Measurements from ENCODE around the gene CPLX4. TPM values are rescaled to one million over a fixed set of nuclear protein-coding genes. Genes with fewer than 3 reads are reported as not detected.

The CPLX4 gene
- total RNA-seq, 1 experiment from 2014 or later, result not detected

DNA sequence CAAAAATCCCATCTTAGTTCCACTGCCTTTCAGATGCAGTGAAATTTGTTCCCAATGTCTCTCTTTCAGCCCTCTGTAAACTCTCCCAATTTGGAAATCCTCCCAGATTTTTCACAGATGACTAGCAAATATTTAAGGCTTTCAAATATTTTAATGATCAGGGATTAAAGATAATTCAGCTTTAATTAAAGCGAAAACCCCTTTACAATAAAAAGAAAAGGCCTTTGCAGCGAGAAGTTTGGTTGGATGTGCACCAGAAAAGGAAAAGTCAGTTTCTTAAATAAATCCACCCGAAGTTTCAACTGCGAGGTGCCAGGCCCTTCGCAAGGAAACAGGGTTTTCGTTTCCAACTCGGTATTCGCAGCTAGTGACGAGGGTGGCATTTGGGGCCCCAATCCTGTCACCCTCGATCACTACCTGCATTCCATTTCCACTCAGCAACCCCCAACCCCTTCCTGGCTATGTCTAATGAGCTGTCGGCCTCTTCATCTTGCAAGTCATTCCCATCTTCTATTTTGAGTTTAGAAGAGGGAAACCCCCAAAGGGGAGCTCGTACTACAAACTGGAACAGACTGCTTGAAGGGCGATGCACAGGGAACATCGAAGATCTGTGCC lies 46.7 kb downstream of the CPLX4 start:
- intact Hi-C loops (cut with micrococcal nuclease; ENCODE audit: unreplicated experiment) (no loop called here), in situ Hi-C loops (cut with HindIII; ENCODE audit: low pct_unique_long_range_greater_than_20kb, low sequenced_read_pairs) (no loop called here)
- Histone ChIP-seq H3K9me3 (ENCODE audit: control insufficient read depth, insufficient read depth, low read depth, low read length) (no peaks in the 10 kb centered on the region), H3K36me3 (ENCODE audit: control insufficient read depth, insufficient read depth, low read length) (no peaks in the 10 kb centered on the region), H3K4me1 (ENCODE audit: control insufficient read depth, insufficient read depth, low read length) (no peaks in the 10 kb centered on the region), H3K4me3 (ENCODE audit: low read depth in 2 of 2, low read length in 2 of 2) (no peak overlapping the region), H3K27ac (ENCODE audit: low read length) (no peak overlapping the region), H3K27me3 (ENCODE audit: control insufficient read depth, insufficient read depth, low read length) (peaks cover 15% of the 10 kb centered on the region)
- TF ChIP-seq, protein P1, sequence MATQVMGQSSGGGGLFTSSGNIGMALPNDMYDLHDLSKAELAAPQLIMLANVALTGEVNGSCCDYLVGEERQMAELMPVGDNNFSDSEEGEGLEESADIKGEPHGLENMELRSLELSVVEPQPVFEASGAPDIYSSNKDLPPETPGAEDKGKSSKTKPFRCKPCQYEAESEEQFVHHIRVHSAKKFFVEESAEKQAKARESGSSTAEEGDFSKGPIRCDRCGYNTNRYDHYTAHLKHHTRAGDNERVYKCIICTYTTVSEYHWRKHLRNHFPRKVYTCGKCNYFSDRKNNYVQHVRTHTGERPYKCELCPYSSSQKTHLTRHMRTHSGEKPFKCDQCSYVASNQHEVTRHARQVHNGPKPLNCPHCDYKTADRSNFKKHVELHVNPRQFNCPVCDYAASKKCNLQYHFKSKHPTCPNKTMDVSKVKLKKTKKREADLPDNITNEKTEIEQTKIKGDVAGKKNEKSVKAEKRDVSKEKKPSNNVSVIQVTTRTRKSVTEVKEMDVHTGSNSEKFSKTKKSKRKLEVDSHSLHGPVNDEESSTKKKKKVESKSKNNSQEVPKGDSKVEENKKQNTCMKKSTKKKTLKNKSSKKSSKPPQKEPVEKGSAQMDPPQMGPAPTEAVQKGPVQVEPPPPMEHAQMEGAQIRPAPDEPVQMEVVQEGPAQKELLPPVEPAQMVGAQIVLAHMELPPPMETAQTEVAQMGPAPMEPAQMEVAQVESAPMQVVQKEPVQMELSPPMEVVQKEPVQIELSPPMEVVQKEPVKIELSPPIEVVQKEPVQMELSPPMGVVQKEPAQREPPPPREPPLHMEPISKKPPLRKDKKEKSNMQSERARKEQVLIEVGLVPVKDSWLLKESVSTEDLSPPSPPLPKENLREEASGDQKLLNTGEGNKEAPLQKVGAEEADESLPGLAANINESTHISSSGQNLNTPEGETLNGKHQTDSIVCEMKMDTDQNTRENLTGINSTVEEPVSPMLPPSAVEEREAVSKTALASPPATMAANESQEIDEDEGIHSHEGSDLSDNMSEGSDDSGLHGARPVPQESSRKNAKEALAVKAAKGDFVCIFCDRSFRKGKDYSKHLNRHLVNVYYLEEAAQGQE (IDR thresholded peaks at IDR 0.05; ENCODE audit: insufficient read depth in 1 of 2, low read depth in 2 of 2, low read length in 1 of 2), result no peak
- TF ChIP-seq TCF7L2 (IDR thresholded peaks at IDR 0.05; ENCODE audit: low read depth, low read length) (no peak), SIN3A (IDR thresholded peaks at IDR 0.05; ENCODE audit: borderline replicate concordance, insufficient read depth, low read depth, low read length) (no peak), POLR2AphosphoS5 (IDR thresholded peaks at IDR 0.05; ENCODE audit: low read depth, low read length) (no peak)
- TF ChIP-seq, protein P2, sequence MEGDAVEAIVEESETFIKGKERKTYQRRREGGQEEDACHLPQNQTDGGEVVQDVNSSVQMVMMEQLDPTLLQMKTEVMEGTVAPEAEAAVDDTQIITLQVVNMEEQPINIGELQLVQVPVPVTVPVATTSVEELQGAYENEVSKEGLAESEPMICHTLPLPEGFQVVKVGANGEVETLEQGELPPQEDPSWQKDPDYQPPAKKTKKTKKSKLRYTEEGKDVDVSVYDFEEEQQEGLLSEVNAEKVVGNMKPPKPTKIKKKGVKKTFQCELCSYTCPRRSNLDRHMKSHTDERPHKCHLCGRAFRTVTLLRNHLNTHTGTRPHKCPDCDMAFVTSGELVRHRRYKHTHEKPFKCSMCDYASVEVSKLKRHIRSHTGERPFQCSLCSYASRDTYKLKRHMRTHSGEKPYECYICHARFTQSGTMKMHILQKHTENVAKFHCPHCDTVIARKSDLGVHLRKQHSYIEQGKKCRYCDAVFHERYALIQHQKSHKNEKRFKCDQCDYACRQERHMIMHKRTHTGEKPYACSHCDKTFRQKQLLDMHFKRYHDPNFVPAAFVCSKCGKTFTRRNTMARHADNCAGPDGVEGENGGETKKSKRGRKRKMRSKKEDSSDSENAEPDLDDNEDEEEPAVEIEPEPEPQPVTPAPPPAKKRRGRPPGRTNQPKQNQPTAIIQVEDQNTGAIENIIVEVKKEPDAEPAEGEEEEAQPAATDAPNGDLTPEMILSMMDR (IDR thresholded peaks at IDR 0.05), result no peak
- no peak for ATAC-seq
- CTCF ChIA-PET, result no interaction called here
- DNase-seq (ENCODE audit: low read depth, low spot score), result no peak
- no TSS peak for BruUV-seq (replicated peaks)
- POLR2A ChIA-PET, result no interaction called here

DNA sequence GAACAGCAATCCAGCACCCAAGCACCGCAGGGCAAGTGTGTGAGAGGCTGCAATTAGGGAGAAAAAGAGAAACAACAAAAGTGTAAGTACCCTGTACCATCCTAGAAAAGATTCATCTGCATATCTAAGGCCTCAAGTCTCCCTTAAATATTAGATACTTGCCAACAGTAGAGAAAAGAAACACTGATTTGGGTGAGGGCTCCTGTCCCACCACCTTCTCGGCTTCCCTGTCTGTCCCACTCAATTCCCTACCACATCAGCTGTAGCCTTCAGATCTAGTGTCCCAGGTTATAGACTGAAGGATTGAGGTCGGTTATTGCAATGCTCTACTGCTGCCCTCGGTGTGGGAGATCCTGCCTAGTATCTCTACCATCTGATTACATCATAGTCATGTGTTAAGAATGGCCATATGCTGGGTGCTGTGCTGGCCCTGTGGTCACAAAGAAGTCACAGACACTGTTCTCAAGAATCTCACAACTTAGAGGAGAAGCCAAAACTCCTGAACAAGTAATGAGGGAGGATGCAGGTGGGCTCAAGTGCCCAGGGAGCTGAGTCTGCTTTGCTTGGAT lies 47.7 kb downstream of the CPLX4 start:
- BruUV-seq (replicated peaks), result no TSS peak
- ChIA-PET POLR2A (no interaction called here), CTCF (no interaction called here)
- in situ Hi-C loops (cut with HindIII; ENCODE audit: low pct_unique_long_range_greater_than_20kb, low sequenced_read_pairs), result no loop called here
- TF ChIP-seq TCF7L2 (IDR thresholded peaks at IDR 0.05; ENCODE audit: low read depth, low read length), result no peak
- TF ChIP-seq, protein P1 (IDR thresholded peaks at IDR 0.05; ENCODE audit: insufficient read depth in 1 of 2, low read depth in 2 of 2, low read length in 1 of 2), result no peak
- TF ChIP-seq, protein P2 (IDR thresholded peaks at IDR 0.05), result no peak
- TF ChIP-seq SIN3A (IDR thresholded peaks at IDR 0.05; ENCODE audit: borderline replicate concordance, insufficient read depth, low read depth, low read length), result no peak
- no peak for TF ChIP-seq POLR2AphosphoS5 (IDR thresholded peaks at IDR 0.05; ENCODE audit: low read depth, low read length)
- H3K27me3 ChIP-seq (ENCODE audit: control insufficient read depth, insufficient read depth, low read length), result peaks cover 17% of the 10 kb centered on the region
- ATAC-seq, result no peak
- intact Hi-C loops (cut with micrococcal nuclease; ENCODE audit: unreplicated experiment), result no loop called here
- no peak overlapping the region for H3K27ac ChIP-seq (ENCODE audit: low read length)
- H3K4me1 ChIP-seq (ENCODE audit: control insufficient read depth, insufficient read depth, low read length), result no peaks in the 10 kb centered on the region
- H3K4me3 ChIP-seq (ENCODE audit: low read depth in 2 of 2, low read length in 2 of 2), result no peak overlapping the region
- no peaks in the 10 kb centered on the region for H3K9me3 ChIP-seq (ENCODE audit: control insufficient read depth, insufficient read depth, low read depth, low read length)
- no peak for DNase-seq (ENCODE audit: low read depth, low spot score)
- H3K36me3 ChIP-seq (ENCODE audit: control insufficient read depth, insufficient read depth, low read length), result no peaks in the 10 kb centered on the region

Measured in Panc1 (cell line).